Liver (tissue), 9 donors: ENCODE data around the gene FOXO3. TPM values are rescaled to one million over a fixed set of nuclear protein-coding genes. Genes with fewer than 3 reads are reported as not detected.
A peak's percentile ranks its signal among the peaks of the same experiment; 100 is the strongest.

Experiments used
- DNase-seq: peaks from one replicate; pipeline ENCODE4 v3.0.0-alpha.2; 2017; ENCODE audit warnings: low spot score
- H3K27ac ChIP-seq, 2 donors: one replicate each; pipeline ENCODE4 v1.7.0; 2013; ENCODE audit warnings: inconsistent platforms in 2 of 2, low read length in 2 of 2, control low read depth in 1 of 2, low read depth in 1 of 2, mild to moderate bottlenecking in 1 of 2
- H3K27me3 ChIP-seq, 4 donors: one replicate each; pipeline versions ENCODE4 v1.6.1 to v1.7.0; 2013; ENCODE audit warnings: low read length in 3 of 4, inconsistent platforms in 1 of 4, mild to moderate bottlenecking in 1 of 4, moderate library complexity in 1 of 4; ENCODE audit not compliant: control insufficient read depth in 4 of 4, insufficient read depth in 4 of 4
- H3K36me3 ChIP-seq, 4 donors: one replicate each; pipeline versions ENCODE4 v1.6.1 to v1.7.0; 2013; ENCODE audit warnings: low read length in 3 of 4, mild to moderate bottlenecking in 3 of 4, low read depth in 1 of 4, moderate library complexity in 1 of 4; ENCODE audit not compliant: control insufficient read depth in 4 of 4, insufficient read depth in 3 of 4
- H3K4me1 ChIP-seq, 4 donors: one replicate each; pipeline versions ENCODE4 v1.6.1 to v1.7.0; 2013; ENCODE audit warnings: low read length in 3 of 4, mild to moderate bottlenecking in 3 of 4, moderate library complexity in 1 of 4; ENCODE audit not compliant: control insufficient read depth in 4 of 4, insufficient read depth in 4 of 4
- H3K4me3 ChIP-seq, 3 donors: one replicate each; pipeline versions ENCODE4 v1.6.1 to v1.7.0; 2013; ENCODE audit warnings: low read length in 3 of 3, control low read depth in 1 of 3, low read depth in 1 of 3, mild to moderate bottlenecking in 1 of 3
- H3K9ac ChIP-seq, 2 donors: one replicate each; pipeline ENCODE4 v1.7.0; 2013; ENCODE audit warnings: low read length in 2 of 2, mild to moderate bottlenecking in 2 of 2, moderate library complexity in 2 of 2, control low read depth in 1 of 2, low read depth in 1 of 2
- H3K9me3 ChIP-seq, 4 donors: one replicate each; pipeline versions ENCODE4 v1.6.1 to v1.7.0; 2013; ENCODE audit warnings: low read length in 3 of 4; ENCODE audit not compliant: control insufficient read depth in 4 of 4
- EGR1 ChIP-seq, 2 donors: IDR thresholded peaks; 2 replicates each; pipeline ENCODE4 v1.6.1; 2016 to 2018; ENCODE audit warnings: antibody characterized with exemption in 2 of 2, low read depth in 2 of 2
- FOXA1 ChIP-seq: IDR thresholded peaks from 2 replicates; pipeline ENCODE4 v1.6.1; 2016; ENCODE audit warnings: antibody characterized with exemption
- FOXA2 ChIP-seq: IDR thresholded peaks from 2 replicates; pipeline ENCODE4 v1.6.1; 2016; ENCODE audit warnings: antibody characterized with exemption
- GABPA ChIP-seq, 2 donors: IDR thresholded peaks in 1 of 2; conservative IDR thresholded peaks in 1 of 2; 2 replicates each; pipeline ENCODE4 v1.6.1; 2016; ENCODE audit warnings: antibody characterized with exemption in 2 of 2, mild to moderate bottlenecking in 1 of 2, moderate library complexity in 1 of 2
- HNF4A ChIP-seq, 2 donors: conservative IDR thresholded peaks; 2 replicates each; pipeline ENCODE4 v1.6.1; 2016; ENCODE audit warnings: antibody characterized with exemption in 2 of 2, mild to moderate bottlenecking in 2 of 2
- HNF4G ChIP-seq: IDR thresholded peaks from 2 replicates; pipeline ENCODE4 v1.6.1; 2016; ENCODE audit warnings: antibody characterized with exemption
- JUND ChIP-seq, 2 donors: IDR thresholded peaks; 2 replicates each; pipeline ENCODE4 v1.6.1; 2016; ENCODE audit warnings: antibody characterized with exemption in 2 of 2
- NR2F2 ChIP-seq: IDR thresholded peaks from 2 replicates; pipeline ENCODE4 v1.6.1; 2016; ENCODE audit warnings: antibody characterized with exemption
- RAD21 ChIP-seq, 2 donors: IDR thresholded peaks; 2 replicates each; pipeline ENCODE4 v1.6.1; 2016; ENCODE audit warnings: antibody characterized with exemption in 2 of 2, mild to moderate bottlenecking in 2 of 2
- RXRA ChIP-seq, 2 donors: IDR thresholded peaks; 2 replicates each; pipeline ENCODE4 v1.6.1; 2017 to 2018; ENCODE audit warnings: antibody characterized with exemption in 2 of 2, mild to moderate bottlenecking in 1 of 2
- SP1 ChIP-seq: IDR thresholded peaks from 2 replicates; pipeline ENCODE4 v1.6.1; 2018; ENCODE audit warnings: antibody characterized with exemption, mild to moderate bottlenecking
- TAF1 ChIP-seq: conservative IDR thresholded peaks from 2 replicates; pipeline ENCODE4 v1.6.1; 2016; ENCODE audit warnings: antibody characterized with exemption, mild to moderate bottlenecking
- YY1 ChIP-seq: IDR thresholded peaks from 2 replicates; pipeline ENCODE4 v1.6.1; 2016; ENCODE audit warnings: antibody characterized with exemption, mild to moderate bottlenecking
- WGBS: extraction: QIAGEN DNeasy Blood & Tissue Kit; methylation state at CpG from one replicate; pipeline ENCODE4 v1.1.7; 2013; 5-methylcytosine and 5-hydroxymethylcytosine counted together
- polyA plus RNA-seq, 2 donors: library from polyadenylated mRNA; stranded (reverse) in 1 of 2; unstranded in 1 of 2; fragments of 200-250 nt in 1 of 2; fragments of >200 nt in 1 of 2; fragmentation: Nextera tagmentation in 1 of 2; extraction: Ambion mirVana in 1 of 2; gene quantifications; one replicate each; pipeline versions ENCODE4 v1.2.1 to v1.2.3, GENCODE V29; 2013 to 2015
- total RNA-seq, 2 donors: library from RNA; depleted of rRNA; stranded (reverse); fragments of >200 nt; gene quantifications; one replicate each; pipeline ENCODE4 v1.2.3, GENCODE V29; 2014
- TF ChIP-seq, protein P1 (sequence below): IDR thresholded peaks from 2 replicates; pipeline ENCODE4 v1.6.1; 2016; ENCODE audit warnings: antibody characterized with exemption
- TF ChIP-seq, protein P2 (sequence below): IDR thresholded peaks from 2 replicates; pipeline ENCODE4 v1.6.1; 2016; ENCODE audit warnings: antibody characterized with exemption
- TF ChIP-seq, protein P3 (sequence below): IDR thresholded peaks from 2 replicates; pipeline ENCODE4 v1.6.1; 2016; ENCODE audit warnings: antibody characterized with exemption, mild to moderate bottlenecking
- TF ChIP-seq, protein P4 (sequence below): IDR thresholded peaks from 2 replicates; pipeline ENCODE4 v1.6.1; 2016; ENCODE audit warnings: antibody characterized with exemption
- TF ChIP-seq, protein P5 (sequence below): fragments of 150-350 bp; IDR thresholded peaks from 2 replicates; pipeline ENCODE4 v1.5.1; 2017; ENCODE audit warnings: improper control_type of control experiment, low read depth, low read length; ENCODE audit not compliant: missing input control
- donor health status: healthy.
- donor health status: healthy.
- donor health status: healthy.
- donor health status: healthy.
- donor health status: healthy.

FOXO3 gene
- total and polyA plus RNA-seq, 4 donors = 6.0 to 72.2 (median 17.3) TPM

DNA sequence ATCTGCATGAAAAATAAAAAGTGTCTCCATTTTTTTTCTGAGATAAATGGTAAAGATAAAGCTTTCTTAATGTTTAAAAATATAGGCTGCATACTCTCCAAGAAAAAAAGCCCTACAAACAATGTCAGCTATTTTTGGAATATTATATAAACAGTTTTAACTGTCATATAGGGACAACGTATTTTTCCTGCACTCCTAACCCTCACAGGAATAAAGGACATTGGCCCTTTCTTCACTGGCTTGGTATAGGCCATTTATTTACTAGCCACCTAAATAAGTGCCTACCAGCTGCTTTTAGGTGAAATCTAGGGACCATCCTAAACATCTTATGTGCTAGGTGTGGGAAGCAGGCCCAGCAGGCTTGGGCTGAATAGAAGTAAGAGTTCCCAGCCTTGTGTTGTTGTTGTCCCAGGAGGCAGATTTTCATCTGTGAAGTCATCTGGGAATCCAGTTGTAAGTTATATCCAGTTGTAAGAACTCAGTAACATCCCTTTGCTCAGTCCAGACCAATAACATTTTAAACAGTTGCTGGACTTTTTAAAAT lies 21.3 kb downstream of the FOXO3 start:
- no peak overlapping the region for H3K4me3 ChIP-seq
- no peak overlapping the region for H3K9ac ChIP-seq
- peaks cover 0 to 2% (median 0%) of the 10 kb centered on the region in 4 donors for H3K36me3 ChIP-seq
- no peaks in the 10 kb centered on the region for H3K9me3 ChIP-seq
- peak overlapping the region; percentile 59 to 68 for H3K27ac ChIP-seq
- no peak for DNase-seq
- peaks cover 20 to 79% (median 68%) of the 10 kb centered on the region in 4 donors for H3K4me1 ChIP-seq
- WGBS = 37% methylated on average over 1 of the region's 1 CpG
- no peaks in the 10 kb centered on the region for H3K27me3 ChIP-seq
- TF ChIP-seq, protein P1, sequence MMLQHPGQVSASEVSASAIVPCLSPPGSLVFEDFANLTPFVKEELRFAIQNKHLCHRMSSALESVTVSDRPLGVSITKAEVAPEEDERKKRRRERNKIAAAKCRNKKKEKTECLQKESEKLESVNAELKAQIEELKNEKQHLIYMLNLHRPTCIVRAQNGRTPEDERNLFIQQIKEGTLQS = no peak
- TF ChIP-seq, protein P2, sequence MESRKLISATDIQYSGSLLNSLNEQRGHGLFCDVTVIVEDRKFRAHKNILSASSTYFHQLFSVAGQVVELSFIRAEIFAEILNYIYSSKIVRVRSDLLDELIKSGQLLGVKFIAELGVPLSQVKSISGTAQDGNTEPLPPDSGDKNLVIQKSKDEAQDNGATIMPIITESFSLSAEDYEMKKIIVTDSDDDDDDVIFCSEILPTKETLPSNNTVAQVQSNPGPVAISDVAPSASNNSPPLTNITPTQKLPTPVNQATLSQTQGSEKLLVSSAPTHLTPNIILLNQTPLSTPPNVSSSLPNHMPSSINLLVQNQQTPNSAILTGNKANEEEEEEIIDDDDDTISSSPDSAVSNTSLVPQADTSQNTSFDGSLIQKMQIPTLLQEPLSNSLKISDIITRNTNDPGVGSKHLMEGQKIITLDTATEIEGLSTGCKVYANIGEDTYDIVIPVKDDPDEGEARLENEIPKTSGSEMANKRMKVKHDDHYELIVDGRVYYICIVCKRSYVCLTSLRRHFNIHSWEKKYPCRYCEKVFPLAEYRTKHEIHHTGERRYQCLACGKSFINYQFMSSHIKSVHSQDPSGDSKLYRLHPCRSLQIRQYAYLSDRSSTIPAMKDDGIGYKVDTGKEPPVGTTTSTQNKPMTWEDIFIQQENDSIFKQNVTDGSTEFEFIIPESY = no peak
- no peak for TF ChIP-seq FOXA1
- TF ChIP-seq SP1 = no peak
- no peak for TF ChIP-seq RXRA (IDR thresholded peaks at IDR 0.05)
- TF ChIP-seq JUND (IDR thresholded peaks at IDR 0.05) = no peak
- no peak for TF ChIP-seq EGR1 (IDR thresholded peaks at IDR 0.05; ENCODE audit: low read depth in 2 of 2)
- no peak for TF ChIP-seq HNF4G
- TF ChIP-seq YY1 = no peak
- TF ChIP-seq RAD21 (IDR thresholded peaks at IDR 0.05) = no peak
- TF ChIP-seq TAF1 = no peak
- TF ChIP-seq, protein P3, sequence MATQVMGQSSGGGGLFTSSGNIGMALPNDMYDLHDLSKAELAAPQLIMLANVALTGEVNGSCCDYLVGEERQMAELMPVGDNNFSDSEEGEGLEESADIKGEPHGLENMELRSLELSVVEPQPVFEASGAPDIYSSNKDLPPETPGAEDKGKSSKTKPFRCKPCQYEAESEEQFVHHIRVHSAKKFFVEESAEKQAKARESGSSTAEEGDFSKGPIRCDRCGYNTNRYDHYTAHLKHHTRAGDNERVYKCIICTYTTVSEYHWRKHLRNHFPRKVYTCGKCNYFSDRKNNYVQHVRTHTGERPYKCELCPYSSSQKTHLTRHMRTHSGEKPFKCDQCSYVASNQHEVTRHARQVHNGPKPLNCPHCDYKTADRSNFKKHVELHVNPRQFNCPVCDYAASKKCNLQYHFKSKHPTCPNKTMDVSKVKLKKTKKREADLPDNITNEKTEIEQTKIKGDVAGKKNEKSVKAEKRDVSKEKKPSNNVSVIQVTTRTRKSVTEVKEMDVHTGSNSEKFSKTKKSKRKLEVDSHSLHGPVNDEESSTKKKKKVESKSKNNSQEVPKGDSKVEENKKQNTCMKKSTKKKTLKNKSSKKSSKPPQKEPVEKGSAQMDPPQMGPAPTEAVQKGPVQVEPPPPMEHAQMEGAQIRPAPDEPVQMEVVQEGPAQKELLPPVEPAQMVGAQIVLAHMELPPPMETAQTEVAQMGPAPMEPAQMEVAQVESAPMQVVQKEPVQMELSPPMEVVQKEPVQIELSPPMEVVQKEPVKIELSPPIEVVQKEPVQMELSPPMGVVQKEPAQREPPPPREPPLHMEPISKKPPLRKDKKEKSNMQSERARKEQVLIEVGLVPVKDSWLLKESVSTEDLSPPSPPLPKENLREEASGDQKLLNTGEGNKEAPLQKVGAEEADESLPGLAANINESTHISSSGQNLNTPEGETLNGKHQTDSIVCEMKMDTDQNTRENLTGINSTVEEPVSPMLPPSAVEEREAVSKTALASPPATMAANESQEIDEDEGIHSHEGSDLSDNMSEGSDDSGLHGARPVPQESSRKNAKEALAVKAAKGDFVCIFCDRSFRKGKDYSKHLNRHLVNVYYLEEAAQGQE = no peak
- TF ChIP-seq FOXA2 = no peak
- TF ChIP-seq, protein P4, sequence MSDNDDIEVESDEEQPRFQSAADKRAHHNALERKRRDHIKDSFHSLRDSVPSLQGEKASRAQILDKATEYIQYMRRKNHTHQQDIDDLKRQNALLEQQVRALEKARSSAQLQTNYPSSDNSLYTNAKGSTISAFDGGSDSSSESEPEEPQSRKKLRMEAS = no peak
- no peak for TF ChIP-seq HNF4A (conservative IDR thresholded peaks at IDR 0.05)
- TF ChIP-seq, protein P5, sequence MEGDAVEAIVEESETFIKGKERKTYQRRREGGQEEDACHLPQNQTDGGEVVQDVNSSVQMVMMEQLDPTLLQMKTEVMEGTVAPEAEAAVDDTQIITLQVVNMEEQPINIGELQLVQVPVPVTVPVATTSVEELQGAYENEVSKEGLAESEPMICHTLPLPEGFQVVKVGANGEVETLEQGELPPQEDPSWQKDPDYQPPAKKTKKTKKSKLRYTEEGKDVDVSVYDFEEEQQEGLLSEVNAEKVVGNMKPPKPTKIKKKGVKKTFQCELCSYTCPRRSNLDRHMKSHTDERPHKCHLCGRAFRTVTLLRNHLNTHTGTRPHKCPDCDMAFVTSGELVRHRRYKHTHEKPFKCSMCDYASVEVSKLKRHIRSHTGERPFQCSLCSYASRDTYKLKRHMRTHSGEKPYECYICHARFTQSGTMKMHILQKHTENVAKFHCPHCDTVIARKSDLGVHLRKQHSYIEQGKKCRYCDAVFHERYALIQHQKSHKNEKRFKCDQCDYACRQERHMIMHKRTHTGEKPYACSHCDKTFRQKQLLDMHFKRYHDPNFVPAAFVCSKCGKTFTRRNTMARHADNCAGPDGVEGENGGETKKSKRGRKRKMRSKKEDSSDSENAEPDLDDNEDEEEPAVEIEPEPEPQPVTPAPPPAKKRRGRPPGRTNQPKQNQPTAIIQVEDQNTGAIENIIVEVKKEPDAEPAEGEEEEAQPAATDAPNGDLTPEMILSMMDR = no peak

DNA sequence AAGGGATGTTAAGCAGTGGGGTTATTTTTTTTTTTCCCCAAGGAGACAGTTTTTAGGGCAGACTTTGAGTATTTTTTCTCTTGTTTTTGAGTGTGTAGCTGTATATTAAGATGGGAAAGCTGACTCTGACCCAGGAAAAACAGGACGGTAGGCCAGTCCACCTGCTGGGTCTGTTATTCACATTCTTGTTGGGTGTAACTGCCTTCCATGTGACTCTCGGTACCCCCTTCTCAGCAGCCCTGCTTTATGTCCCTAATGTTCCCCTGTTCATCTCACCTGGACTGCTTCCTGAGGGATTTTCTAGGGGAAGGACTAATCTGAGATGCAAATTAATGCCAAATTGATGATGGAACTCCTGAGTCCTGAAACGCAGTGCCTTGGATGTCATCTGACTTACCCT lies 21.9 kb downstream of the FOXO3 start:
- H3K4me3 ChIP-seq = no peak overlapping the region
- TF ChIP-seq RAD21 (IDR thresholded peaks at IDR 0.05) = no peak
- no peak for TF ChIP-seq HNF4G
- no peak for TF ChIP-seq RXRA (IDR thresholded peaks at IDR 0.05)
- no peak for TF ChIP-seq TAF1
- TF ChIP-seq FOXA2 = no peak
- TF ChIP-seq, protein P1 = no peak
- TF ChIP-seq EGR1 (IDR thresholded peaks at IDR 0.05; ENCODE audit: low read depth in 2 of 2) = no peak
- TF ChIP-seq, protein P4 = no peak
- TF ChIP-seq NR2F2 = no peak
- TF ChIP-seq, protein P5 = no peak
- TF ChIP-seq SP1 = no peak
- TF ChIP-seq YY1 = no peak
- TF ChIP-seq GABPA (IDR thresholded peaks at IDR 0.05 in 1 of 2, conservative IDR thresholded peaks at IDR 0.05 in 1 of 2) = no peak
- no peaks in the 10 kb centered on the region for H3K27me3 ChIP-seq
- H3K9me3 ChIP-seq = no peaks in the 10 kb centered on the region
- no peaks in the 10 kb centered on the region for H3K36me3 ChIP-seq
- peaks cover 25 to 80% (median 72%) of the 10 kb centered on the region in 4 donors for H3K4me1 ChIP-seq
- H3K9ac ChIP-seq = no peak overlapping the region
- H3K27ac ChIP-seq = no peak overlapping the region
- no peak for DNase-seq
- WGBS = 88% methylated on average over 3 of the region's 3 CpGs
